ENCODE measurements around the gene CLEC4M.
A peak's percentile ranks its signal among the peaks of the same experiment; 100 is the strongest.
"Not testable (repeated sequence)": the region's sequence is repeated elsewhere in the genome, so short reads cannot be mapped to it uniquely, and the experiment has no call there.

Gene CLEC4M

GRCh38 chr19:7773841-7774240 is 10.8 kb downstream of the CLEC4M start:
- DNase-seq (ENCODE audit: low read depth in 2 of 2), result no peak

GRCh38 chr19:7775761-7776160 is 12.7 kb downstream of the CLEC4M start:
- DNase-seq (ENCODE audit: low read depth in 2 of 2), result no peak

DNA sequence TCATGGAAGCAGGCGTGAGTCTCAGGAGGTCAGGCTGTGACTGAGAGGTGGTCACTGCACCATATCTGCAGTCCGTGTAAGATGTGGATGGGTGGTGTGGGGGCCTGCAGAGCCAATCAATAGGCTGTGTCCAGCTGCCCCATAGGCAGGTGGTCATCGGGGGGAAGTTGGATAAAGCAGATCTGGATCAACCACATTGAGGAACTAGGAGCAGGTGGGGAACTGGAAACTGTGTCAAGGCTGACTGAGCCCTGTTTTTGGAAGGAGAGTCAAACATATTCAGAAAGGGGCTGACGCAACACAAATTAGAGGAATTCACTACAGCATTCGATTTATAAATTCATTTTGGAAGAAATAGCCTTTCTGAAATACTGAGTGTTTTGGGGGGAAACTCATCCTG is 15.0 kb downstream of the CLEC4M start:
- no peak for DNase-seq (ENCODE audit: low read depth in 2 of 2)

- DNase-seq (ENCODE audit: low read depth in 2 of 2), result no peak
Measured at GRCh38 chr19:7779631-7780486, 16.8 kb downstream of the CLEC4M start.

DNA sequence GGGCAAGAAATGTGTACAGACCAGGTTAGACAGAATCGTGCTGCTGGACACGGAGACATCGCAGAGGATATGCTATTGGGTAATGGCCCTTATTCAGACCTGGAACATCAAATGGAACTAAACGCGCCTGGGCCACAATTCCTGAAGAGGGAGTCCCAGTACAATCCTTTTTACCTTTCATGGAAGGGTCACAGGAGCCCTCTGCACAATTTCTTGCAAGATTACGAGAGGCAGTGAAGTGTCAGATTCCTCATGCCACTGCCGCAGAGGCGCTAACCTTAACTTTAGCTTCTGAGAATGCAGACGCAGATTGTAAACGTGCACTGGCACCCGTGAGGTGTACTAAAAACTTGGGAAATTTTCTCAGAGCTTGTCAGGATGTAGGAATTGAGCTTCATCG is 18.1 kb downstream of the CLEC4M start:
- no peak for DNase-seq (ENCODE audit: low read depth in 2 of 2)

DNA sequence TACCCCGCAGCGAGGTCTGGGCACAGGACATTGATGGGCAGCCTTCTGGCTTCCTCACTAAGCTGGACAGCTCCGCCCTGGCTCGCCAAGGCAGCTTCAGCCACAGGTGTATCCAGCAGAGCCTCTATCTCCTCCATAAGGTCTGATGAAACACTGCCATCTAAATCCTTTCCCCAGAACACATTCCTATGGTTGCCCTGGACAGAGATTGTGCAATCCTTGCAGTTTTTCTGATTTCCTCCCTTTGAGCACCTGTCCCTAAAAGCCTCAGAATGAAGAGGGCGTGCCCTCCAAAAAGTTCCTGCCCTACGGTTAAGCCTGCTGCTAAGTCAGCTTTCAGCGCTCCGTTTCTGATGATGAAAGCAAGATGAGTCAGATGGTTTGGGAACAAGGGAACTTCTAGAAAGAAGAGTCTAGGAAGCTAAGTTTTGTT is 21.0 kb downstream of the CLEC4M start:
- DNase-seq (ENCODE audit: low read depth in 2 of 2), result no peak

DNA sequence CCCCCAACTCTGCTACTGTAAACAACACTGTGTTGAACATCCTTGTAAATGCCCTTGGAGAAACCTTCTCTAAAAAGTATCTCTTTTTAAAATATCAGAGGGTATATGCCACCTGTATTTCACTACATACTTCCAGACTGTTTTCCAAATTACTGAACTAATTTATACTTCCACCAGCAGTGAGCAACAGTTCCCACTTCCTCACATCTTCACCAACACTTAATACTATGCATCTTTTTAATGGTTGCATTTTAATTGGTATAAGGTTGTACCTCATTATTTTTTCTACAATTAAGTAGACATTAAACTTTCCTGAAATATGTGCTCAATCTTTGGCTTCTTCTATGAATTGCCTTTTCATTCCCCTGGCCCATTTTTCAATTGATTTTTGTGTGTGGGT is 21.8 kb downstream of the CLEC4M start:
- DNase-seq (ENCODE audit: low read depth in 2 of 2), result no peak

GRCh38 chr19:7787141-7787540 is 24.1 kb downstream of the CLEC4M start:
- DNase-seq (ENCODE audit: low read depth in 2 of 2), result no peak

DNA sequence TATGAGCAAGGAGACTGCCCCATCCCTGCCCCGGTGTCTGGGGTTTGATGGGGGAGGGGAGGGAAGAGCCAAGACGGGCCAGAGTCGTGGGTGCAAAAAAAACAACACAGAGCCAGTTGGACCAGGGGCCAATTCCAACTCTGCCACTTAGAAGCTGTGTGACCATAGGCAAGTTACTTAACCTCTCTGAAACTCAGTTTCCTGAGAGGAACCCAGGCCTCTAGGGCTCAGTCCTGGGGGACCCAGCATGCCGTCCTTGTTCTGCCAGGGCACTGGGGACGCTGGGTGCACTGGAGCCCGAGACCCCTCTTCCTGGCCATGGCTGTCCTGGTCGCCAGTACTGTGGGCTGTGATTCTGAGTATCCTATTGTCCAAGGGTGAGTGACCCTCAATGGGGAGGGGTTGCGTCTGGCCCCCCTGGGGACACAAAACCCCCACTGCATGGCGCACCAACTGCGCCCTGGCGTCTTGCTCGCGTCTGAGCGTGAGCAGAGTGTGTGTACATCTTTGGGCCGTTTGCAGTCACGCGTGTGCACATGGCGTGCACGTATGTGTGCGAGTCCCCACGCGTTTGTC is 24.6 kb downstream of the CLEC4M start:
- DNase-seq (ENCODE audit: low read depth in 2 of 2), result no peak

DNA sequence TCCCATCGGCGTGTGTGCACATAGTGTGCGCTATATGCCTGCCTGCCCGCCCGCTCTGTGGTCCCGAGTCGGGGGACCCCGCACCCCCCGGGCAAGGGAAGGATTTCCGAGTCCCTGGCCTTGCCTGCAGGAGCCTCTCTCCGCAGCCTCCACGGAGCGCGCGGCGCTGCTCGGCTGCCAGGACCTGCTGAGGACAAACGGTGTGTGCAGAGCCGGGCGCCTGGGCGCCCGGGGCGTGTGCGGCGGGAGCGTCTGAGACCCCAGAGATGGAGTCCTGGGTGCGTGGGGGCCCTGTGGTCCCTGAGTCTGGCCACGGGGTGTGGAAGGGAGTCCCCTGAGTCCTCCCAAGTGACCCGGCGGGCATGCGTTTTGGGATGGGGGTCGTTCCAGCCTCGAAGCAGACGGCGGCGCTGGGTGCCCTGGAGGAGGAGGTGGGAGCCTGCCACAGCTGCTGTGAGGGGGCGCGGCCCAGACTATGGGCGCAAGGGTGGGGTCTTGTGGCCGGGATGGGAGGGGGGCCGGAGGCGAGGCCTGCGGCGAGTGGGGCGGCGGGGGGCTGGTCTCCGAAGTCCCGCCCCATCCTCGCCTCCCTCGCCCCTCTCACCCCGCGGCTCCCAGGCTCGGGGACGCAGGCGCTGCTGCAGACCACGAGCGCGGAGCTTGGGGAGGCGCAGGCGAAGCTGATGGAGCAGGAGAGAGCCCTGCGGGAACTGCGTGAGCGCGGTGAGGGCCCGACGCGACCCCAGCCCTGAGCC is 25.3 kb downstream of the CLEC4M start:
- no peak for DNase-seq (ENCODE audit: low read depth in 2 of 2)

DNA sequence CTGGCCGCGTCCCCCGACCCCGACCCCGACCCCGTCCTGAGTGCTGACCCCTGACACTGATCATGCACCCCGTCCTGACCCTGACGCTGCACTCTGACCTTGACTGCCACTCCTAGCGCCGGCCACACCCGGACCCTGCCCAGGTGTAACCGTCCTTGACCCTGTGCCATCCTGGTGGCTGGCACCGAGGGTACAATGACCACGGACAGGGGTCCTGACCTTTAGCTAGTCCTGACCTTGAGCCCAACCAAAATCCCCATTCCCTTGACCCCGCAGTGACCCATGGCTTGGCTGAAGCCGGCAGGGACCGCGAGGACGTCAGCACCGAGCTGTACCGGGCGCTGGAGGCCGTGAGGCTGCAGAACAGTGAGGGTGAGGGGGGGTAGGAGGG is 25.9 kb downstream of the CLEC4M start:
- DNase-seq (ENCODE audit: low read depth in 2 of 2), result no peak

- no peak for DNase-seq (ENCODE audit: low read depth in 2 of 2)
Measured at GRCh38 chr19:7789447-7789846, 26.4 kb downstream of the CLEC4M start.

DNA sequence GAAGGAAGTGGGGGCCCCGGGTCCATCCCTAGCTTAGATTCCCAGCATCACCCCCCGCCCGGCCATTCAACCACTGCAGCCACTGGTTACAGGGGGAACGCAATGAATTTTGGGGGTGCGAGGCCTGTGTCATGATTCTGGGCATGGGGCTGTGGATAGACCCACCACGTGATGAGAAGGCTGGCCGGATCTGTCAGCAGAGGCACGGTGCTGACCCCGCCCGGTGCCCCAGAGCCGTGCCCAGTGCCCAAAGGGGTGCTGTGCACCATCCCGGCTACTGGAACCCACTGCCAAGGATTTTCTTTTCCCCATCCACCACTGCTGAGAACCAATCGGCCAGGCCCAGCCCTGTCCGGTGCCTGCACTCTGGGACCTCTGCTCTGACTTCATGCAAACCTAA is 27.4 kb downstream of the CLEC4M start:
- DNase-seq (ENCODE audit: low read depth in 2 of 2), result no peak

- DNase-seq (ENCODE audit: low read depth in 2 of 2), result no peak
Measured at GRCh38 chr19:7792281-7792680, 29.2 kb downstream of the CLEC4M start.

- not testable (repeated sequence) for DNase-seq (ENCODE audit: low read depth in 2 of 2)
Measured at GRCh38 chr19:7792701-7793100, 29.7 kb downstream of the CLEC4M start.

- DNase-seq (ENCODE audit: low read depth in 2 of 2), result no peak
Measured at GRCh38 chr19:7793493-7793892, 30.4 kb downstream of the CLEC4M start.

DNA sequence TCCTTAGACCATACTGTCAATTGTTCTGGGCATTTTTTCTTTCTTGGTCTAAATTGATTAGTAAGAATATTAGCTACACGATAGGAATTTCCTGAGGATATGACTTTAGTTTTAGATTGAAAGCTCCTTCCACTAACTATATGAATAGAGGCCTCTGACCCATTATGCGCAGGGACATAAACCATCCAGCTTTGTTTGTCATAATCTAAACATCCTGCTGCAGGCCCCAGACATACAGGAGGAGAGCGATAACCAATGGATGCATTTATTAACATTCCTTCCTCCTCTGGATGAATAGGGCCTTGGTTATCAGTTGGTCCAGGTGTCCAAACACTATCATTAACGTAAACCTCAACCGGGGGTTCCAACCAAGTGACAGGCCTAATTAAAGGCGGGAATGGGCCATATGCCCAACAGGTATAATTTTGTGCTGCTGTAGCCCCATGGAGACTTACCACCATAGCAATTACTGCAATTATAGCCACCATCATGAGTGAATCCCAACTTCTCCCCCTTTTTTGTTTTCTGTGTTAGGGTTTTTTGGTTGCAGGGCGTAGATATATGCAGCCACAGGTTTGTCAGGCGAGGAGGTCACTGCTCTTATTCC is 32.6 kb downstream of the CLEC4M start:
- no peak for DNase-seq (ENCODE audit: low read depth in 2 of 2)

DNA sequence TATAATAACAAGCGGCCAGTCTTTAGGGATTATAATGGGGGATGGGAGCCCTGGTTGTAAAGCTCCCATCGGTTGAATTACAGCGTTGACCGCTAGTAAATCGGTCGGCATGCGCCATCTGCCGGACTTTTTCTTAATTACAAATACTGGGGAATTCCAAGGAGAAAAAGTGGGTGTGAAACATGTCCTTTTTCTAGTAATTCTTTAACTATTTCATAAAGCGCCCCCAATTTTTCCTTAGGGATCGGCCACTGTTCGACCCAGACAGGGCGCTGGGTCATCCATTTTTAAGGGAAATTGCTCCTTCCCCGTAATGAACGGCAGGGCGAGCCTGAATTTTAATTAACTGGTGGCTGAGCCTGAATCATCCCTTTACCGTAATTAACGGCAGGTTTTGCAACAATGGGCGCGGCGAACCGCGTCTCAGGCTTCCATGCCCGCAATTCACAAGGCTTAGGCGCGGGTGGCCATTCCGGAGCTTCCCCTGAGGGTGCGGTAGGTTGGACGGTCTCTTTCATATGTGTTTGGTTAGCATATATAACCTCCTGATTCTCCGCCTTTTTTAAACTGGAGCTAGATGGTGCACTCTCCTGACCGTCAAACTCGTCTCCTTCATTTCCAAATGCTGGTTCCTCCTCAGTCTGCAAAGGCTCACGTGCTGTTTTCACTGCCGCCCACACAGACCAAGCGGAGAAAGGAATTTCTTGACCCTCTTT is 36.8 kb downstream of the CLEC4M start:
- DNase-seq (ENCODE audit: low read depth in 2 of 2), result peak; percentile 13 to 35

GRCh38 chr19:7801020-7801570 is 38.1 kb downstream of the CLEC4M start:
- DNase-seq (ENCODE audit: low read depth in 2 of 2), result no peak

DNA sequence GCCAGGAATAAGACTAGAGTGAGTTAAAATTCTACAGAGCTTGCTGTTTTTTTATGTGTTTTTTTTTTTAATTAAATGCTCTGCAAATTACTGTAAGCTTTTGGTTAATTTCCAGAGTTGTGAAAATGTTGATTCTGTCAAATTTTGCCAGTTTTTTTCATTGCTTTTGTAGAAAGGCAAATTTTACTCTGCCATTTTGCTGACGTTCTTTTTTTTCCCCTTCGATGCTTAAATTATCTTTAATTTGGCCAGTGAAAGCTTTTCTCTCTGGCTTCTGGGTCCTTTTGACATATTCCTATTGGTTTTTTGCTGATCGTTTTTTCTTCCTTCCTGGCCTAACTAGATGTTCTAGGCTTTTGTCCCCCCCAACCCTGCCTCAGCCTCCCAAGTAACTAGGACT is 43.2 kb downstream of the CLEC4M start:
- DNase-seq (ENCODE audit: low read depth in 2 of 2), result no peak

- no peak for DNase-seq (ENCODE audit: low read depth in 2 of 2)
Measured at GRCh38 chr19:7806876-7807275, 43.8 kb downstream of the CLEC4M start.

Measured in stimulated activated CD8-positive, alpha-beta memory T cell treated with anti-CD3 and anti-CD28 coated beads, Interleukin-2, amount 100 ng/mL, for 1 hour (primary cell).